Mucosa of stomach (tissue), 1 donor: ENCODE measurements around the gene DSCAML1.
"Not testable (repeated sequence)": the region's sequence is repeated elsewhere in the genome, so short reads cannot be mapped to it uniquely, and the experiment has no call there.

Experiments used
- H3K27me3 ChIP-seq: one replicate; pipeline ENCODE4 v1.7.0; 2013; ENCODE audit warnings: mild to moderate bottlenecking, low read length; ENCODE audit not compliant: control insufficient read depth, insufficient read depth
- H3K36me3 ChIP-seq: one replicate; pipeline ENCODE4 v1.7.0; 2013; ENCODE audit warnings: low read length; ENCODE audit not compliant: control insufficient read depth, insufficient read depth
- H3K4me1 ChIP-seq: one replicate; pipeline ENCODE4 v1.7.0; 2013; ENCODE audit warnings: mild to moderate bottlenecking, low read length; ENCODE audit not compliant: control insufficient read depth, insufficient read depth
- H3K4me3 ChIP-seq: one replicate; pipeline ENCODE4 v1.7.0; 2013; ENCODE audit warnings: low read length
- H3K9ac ChIP-seq: one replicate; pipeline ENCODE4 v1.7.0; 2013; ENCODE audit warnings: mild to moderate bottlenecking, low read length, moderate library complexity
- H3K9me3 ChIP-seq: one replicate; pipeline ENCODE4 v1.7.0; 2013; ENCODE audit warnings: mild to moderate bottlenecking, low read length, moderate library complexity; ENCODE audit not compliant: control insufficient read depth
- donor health status: Pancreatic carcinoma.

DSCAML1 gene

DNA sequence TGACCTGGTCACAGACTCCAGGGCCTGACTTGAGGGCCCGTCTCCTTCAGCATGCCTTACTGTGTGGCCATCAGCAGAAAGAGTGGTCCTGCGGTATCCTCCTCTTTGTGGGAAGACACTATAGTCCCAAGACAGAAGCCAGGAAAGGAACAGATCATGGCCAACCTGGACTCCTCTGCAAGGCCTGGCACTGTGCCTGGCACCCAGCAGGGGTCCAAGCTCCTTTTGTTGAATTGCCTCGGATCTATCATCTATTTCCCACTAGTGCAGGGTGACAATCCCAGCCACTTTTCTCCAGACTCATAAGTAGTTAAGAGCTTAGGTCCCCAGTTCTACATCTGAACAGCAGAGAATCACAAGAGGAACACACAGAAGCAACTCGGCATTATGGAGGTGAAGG lies 27.0 kb downstream of the DSCAML1 start:
- H3K9me3 ChIP-seq, result no peaks in the 10 kb centered on the region
- H3K9ac ChIP-seq, result no peak overlapping the region
- no peaks in the 10 kb centered on the region for H3K27me3 ChIP-seq
- H3K36me3 ChIP-seq, result no peaks in the 10 kb centered on the region
- no peak overlapping the region for H3K4me3 ChIP-seq
- no peaks in the 10 kb centered on the region for H3K4me1 ChIP-seq

DNA sequence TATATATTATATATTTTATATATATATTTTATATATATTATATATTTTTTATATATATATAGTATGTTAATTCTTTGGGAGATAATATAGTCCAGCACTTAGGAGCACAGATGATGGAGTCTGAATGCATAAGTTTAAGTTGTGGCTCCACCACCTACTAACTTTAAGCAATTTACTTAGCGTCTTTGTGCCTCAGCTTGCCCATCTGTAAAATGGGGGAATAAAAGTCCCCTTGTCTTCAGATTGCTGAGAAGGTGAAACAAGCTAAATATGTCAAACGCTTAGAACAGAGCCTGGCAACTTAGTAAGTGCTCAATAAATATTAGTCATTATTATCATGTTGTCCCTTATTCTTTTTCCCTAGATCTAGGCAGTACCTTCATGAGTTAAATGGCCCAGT lies 27.5 kb downstream of the DSCAML1 start:
- Histone ChIP-seq H3K9ac (no peak overlapping the region), H3K36me3 (no peaks in the 10 kb centered on the region), H3K4me3 (no peak overlapping the region), H3K9me3 (no peaks in the 10 kb centered on the region), H3K4me1 (no peaks in the 10 kb centered on the region), H3K27me3 (no peaks in the 10 kb centered on the region)

DNA sequence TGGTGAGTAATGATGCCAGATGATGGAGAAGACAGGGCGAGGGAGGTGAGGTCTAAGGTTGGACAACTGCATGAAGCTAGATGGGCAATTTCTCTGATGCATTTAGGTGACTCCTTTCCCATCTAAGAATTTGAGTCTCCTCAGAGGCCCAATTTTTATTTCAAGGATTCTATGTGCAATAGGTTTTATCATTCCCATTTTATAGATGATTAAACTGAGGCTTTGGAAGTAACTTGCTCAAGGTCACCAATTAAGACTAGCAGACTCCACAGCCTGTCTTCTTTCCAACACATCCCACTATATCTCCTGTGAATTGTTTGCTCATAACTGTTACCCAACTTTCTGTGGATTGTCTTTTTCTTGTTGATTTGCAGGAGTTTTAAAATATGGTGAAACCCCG lies 28.5 kb downstream of the DSCAML1 start:
- Histone ChIP-seq H3K27me3 (no peaks in the 10 kb centered on the region), H3K4me3 (no peak overlapping the region), H3K9me3 (no peaks in the 10 kb centered on the region), H3K4me1 (no peaks in the 10 kb centered on the region), H3K9ac (no peak overlapping the region), H3K36me3 (no peaks in the 10 kb centered on the region)

DNA sequence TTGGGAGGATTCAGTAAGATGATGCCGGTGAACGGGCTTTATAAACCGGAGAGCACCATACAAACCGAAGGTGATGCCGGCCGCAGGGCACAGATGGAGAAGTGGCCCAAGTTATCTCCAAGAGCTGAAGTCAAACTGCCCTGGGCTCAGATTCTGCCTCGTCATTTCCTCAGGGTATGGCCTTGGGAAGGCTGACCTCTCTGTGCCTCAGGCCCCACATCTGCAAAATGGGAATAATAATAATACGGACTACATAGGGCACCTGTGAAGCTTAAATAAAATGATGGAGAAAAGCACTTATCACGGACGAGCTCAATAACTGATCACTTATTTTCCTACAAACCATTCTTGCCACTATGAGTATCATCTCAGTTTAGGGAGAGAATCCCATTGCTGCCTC lies 29.9 kb downstream of the DSCAML1 start:
- H3K4me1 ChIP-seq, result no peaks in the 10 kb centered on the region
- no peaks in the 10 kb centered on the region for H3K36me3 ChIP-seq
- H3K4me3 ChIP-seq, result no peak overlapping the region
- H3K9me3 ChIP-seq, result no peaks in the 10 kb centered on the region
- H3K9ac ChIP-seq, result no peak overlapping the region
- H3K27me3 ChIP-seq, result no peaks in the 10 kb centered on the region

DNA sequence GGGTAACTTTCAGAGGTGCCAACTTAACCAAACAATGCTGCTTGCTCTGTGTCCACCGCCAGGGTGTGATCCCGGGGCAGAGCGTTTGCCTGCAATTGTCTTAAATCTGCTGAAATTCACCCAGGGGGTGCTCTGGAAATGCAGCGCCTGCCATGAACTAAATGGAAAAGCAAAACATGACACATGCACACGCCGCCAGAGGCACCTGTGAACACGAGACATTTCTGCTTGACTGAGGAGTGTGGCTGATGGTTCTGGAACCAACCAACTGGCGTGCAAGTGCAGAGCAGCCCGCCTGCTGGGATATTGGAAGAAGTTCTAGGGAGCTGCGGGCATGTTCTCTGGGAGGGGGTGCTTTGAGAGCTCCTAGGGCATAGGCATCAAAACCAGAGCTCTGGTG lies 30.4 kb downstream of the DSCAML1 start:
- Histone ChIP-seq H3K9ac (no peak overlapping the region), H3K27me3 (no peaks in the 10 kb centered on the region), H3K4me1 (no peaks in the 10 kb centered on the region), H3K4me3 (no peak overlapping the region), H3K36me3 (no peaks in the 10 kb centered on the region), H3K9me3 (no peaks in the 10 kb centered on the region)

DNA sequence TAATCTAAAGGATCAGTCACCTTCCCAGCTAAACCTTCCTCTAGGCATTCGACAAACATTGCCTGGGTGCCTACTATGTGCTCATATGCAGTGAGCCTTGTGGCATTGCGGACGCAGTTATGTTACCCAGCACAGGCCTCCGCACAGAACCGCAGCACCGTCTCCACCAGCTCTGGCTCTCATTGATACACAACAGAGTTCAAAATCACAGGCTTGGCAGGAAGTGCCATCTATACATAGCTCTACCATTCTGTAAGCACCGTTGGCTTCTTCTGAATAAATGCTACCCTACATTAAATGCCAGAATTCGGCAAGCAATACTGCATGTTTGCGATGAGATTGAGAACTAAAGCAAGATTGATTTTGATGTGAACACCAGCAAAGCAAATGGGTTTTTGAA lies 31.0 kb downstream of the DSCAML1 start:
- no peak overlapping the region for H3K9ac ChIP-seq
- H3K4me1 ChIP-seq, result no peaks in the 10 kb centered on the region
- H3K36me3 ChIP-seq, result no peaks in the 10 kb centered on the region
- no peaks in the 10 kb centered on the region for H3K27me3 ChIP-seq
- no peaks in the 10 kb centered on the region for H3K9me3 ChIP-seq
- H3K4me3 ChIP-seq, result no peak overlapping the region

DNA sequence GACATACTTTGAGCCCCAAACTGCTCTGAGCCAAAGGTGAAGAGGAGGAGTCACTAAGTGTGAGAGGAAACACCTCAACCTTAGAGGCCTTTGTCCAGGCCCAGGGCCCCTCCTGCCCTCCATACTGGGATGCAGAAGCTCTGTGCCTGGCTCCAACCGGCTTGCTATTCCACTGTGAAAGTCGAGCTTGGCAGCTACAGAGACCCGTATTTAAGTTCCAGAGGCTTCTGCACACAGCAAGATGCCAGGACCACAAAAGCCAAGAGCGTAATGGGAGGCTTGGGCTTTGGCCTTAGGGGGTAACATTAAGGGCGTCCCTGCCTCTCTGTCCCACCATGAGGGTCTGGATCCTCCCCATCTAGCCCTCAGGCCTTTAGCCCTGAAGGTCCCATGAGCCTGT lies 31.9 kb downstream of the DSCAML1 start:
- H3K4me1 ChIP-seq, result no peaks in the 10 kb centered on the region
- H3K9ac ChIP-seq, result no peak overlapping the region

DNA sequence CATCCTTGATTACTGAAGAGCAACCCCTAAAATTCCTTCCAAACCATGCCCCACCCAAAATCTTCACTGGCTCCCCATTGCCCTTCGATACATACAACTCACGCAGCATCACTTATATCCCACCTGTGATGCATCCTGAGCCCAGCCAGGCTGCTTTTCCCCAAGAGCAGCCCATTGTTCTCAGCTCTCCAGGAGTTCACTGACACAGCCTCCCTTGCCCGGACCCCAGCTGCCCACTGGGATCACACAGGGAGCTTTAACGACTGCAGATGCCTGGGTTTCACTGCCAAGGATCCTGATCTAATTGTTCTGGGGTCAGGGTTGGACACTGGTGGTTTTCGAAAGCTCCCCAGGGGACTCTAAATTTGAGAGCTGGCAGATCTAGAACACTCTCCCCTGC lies 33.6 kb downstream of the DSCAML1 start:
- not testable (repeated sequence) for H3K9me3 ChIP-seq, H3K4me1 ChIP-seq, H3K36me3 ChIP-seq, H3K9ac ChIP-seq, H3K4me3 ChIP-seq, H3K27me3 ChIP-seq

More for the DNA sequence above, 31.9 kb downstream of the DSCAML1 start:
- no peak overlapping the region for H3K4me3 ChIP-seq
- no peaks in the 10 kb centered on the region for H3K36me3 ChIP-seq
- no peaks in the 10 kb centered on the region for H3K27me3 ChIP-seq
- no peaks in the 10 kb centered on the region for H3K9me3 ChIP-seq

DNA sequence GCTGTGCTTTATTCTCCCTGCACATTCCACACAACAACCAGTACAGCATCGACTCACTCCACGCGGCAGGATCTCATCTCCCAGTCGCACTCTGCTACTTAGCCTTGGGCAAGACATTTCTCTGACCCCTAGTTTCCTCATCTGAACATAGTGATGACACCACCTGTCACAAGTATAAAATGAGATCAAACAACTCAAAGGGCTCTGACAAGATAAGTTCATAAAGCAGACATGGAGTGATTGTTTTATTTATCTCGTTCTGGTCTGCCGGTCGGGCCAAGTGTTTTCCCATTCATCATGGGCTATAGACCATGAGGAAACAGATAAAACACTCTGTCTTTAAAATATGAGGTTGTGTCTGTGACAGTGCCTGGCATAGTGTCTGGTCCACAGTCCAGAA lies 35.0 kb downstream of the DSCAML1 start:
- H3K27me3 ChIP-seq, result no peaks in the 10 kb centered on the region
- H3K4me3 ChIP-seq, result no peak overlapping the region
- H3K9ac ChIP-seq, result no peak overlapping the region
- H3K4me1 ChIP-seq, result no peaks in the 10 kb centered on the region
- H3K9me3 ChIP-seq, result no peaks in the 10 kb centered on the region
- H3K36me3 ChIP-seq, result no peaks in the 10 kb centered on the region

DNA sequence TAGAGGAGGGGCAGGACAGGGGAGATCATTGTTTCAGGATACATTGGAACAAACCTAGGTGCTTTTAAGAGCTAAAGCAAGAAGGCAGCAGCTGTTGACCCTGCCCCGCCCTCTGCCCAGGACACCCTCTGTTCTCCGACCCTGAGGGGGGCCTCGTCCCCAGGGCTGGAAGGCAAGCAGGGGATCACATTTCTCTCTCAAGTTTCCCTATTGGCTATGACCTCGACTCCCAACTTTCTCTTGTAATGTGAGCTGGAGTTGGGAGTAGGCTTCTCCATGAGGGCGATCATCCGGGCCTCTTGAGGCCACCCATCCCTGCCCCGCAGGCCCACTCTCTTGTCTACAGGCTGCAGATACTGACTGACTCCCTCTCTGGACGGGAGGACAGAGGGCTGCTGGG lies 37.7 kb downstream of the DSCAML1 start:
- Histone ChIP-seq H3K9ac (no peak overlapping the region), H3K4me3 (no peak overlapping the region), H3K4me1 (no peaks in the 10 kb centered on the region), H3K9me3 (no peaks in the 10 kb centered on the region), H3K36me3 (no peaks in the 10 kb centered on the region), H3K27me3 (no peaks in the 10 kb centered on the region)

DNA sequence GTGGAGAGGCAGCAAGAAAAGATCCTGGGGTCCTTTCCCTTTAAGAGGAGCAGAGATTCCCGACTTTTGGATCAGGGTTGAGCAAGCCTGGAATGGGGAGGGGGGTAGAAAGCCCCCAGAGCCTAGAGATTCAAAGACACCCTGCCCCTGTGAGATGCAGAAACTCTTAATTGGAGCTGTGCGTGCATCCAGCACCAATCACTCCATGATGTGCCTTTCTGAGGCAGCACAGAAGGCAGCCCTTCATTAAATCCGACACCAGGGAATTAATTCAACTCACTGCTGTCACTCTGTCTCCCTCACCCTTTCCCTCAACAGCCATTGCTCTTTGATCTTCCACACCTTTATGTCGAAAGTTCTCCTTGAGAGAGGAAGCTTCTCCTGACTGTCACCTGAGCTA lies 43.0 kb downstream of the DSCAML1 start:
- Histone ChIP-seq H3K27me3 (no peaks in the 10 kb centered on the region), H3K4me3 (no peak overlapping the region), H3K36me3 (no peaks in the 10 kb centered on the region), H3K9ac (no peak overlapping the region), H3K9me3 (no peaks in the 10 kb centered on the region), H3K4me1 (peaks cover 3% of the 10 kb centered on the region)

DNA sequence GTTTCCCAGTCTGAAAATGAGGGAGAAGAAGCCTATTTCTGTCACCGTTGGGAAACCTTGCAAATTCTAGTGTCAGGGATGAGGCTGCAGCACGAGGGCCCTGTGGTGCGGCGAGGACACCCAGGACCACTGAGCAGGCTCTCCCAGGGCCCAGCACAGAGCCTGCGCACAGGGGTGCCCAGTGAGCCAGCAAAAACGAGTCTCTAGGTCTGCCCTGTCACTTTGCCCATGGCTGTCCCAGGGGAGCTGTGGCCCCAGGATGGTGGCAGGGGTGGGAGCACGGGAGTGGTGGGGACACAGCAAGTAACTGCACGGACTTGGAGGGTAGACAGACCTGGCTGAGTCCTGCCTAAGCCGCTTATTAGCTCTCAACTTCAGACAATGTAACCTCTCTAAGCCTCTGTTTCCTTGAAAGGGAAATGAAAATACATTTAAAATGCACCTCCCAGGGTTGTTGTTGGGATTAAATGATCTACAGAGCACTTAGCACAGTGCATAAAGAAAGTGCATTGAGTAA lies 44.2 kb downstream of the DSCAML1 start:
- Histone ChIP-seq H3K27me3 (no peaks in the 10 kb centered on the region), H3K9ac (no peak overlapping the region), H3K9me3 (no peaks in the 10 kb centered on the region), H3K36me3 (no peaks in the 10 kb centered on the region), H3K4me1 (peaks cover 4% of the 10 kb centered on the region), H3K4me3 (no peak overlapping the region)

DNA sequence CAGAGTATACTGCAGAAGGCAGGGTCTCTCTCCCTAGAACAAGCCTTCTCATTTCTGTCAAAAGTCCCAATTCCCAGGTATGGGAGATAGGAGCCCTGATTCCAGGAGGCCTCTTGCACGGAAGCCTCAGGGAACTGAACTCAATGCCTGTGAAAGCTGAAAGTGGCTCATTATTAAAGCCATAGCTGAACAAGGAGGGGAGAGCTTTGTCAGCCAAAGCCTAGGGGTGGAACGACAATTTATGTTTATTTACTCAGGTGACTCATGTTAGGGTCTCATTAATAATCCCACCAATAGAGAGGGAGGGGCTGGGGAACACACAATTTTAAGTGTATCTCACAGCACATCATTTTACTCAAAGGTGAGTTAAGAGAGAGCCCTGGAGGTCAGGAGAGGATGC lies 44.9 kb downstream of the DSCAML1 start:
- Histone ChIP-seq H3K4me3 (no peak overlapping the region), H3K36me3 (no peaks in the 10 kb centered on the region), H3K4me1 (peaks cover 4% of the 10 kb centered on the region), H3K9me3 (no peaks in the 10 kb centered on the region), H3K9ac (no peak overlapping the region), H3K27me3 (no peaks in the 10 kb centered on the region)
